HEK293 (cell line): ENCODE results near the gene ANAPC10.

Source experiments
- CTCF ChIA-PET: fragments of 350-600 bp; formaldehyde crosslinking; extraction: SDS; loops from one replicate; lab custom pipeline; 2021; ENCODE audit warnings: antibody characterized with exemption; lab: Yijun Ruan, JAX
- POLR2A ChIA-PET: fragments of 300-600 bp; formaldehyde crosslinking; extraction: SDS; loops from one replicate; lab custom pipeline; 2020; ENCODE audit warnings: antibody characterized with exemption, inconsistent platforms; lab: Yijun Ruan, JAX
- H3K27ac ChIP-seq: fragments of 200-500 bp; sonication (Bioruptor generic); 2 replicates; pipeline ENCODE4 v1.5.1; 2014; ENCODE audit warnings: low read depth, low read length, control low read depth, inconsistent platforms; ENCODE audit errors: extremely low read depth
- H3K36me3 ChIP-seq, 2 experiments: fragments of 200-500 bp in 1 of 2; sonication (Bioruptor generic) in 1 of 2; 1 replicate in 1 of 2; 2 replicates in 1 of 2; pipeline ENCODE4 v1.5.1; 2014 to 2017; ENCODE audit warnings: inconsistent platforms in 2 of 2, low read length in 2 of 2; ENCODE audit not compliant: control insufficient read depth in 2 of 2, insufficient read depth in 1 of 2
- H3K4me1 ChIP-seq: fragments of 200-500 bp; sonication (Bioruptor generic); 2 replicates; pipeline ENCODE4 v1.5.1; 2014; ENCODE audit warnings: mild to moderate bottlenecking, low read length, inconsistent platforms; ENCODE audit not compliant: control insufficient read depth, insufficient read depth
- H3K4me3 ChIP-seq: 2 replicates; pipeline ENCODE4 v1.5.1; 2011; ENCODE audit warnings: low read depth, mild to moderate bottlenecking, control low read depth, low read length, moderate library complexity
- H3K9me3 ChIP-seq: fragments of 200-500 bp; sonication (Bioruptor generic); 2 replicates; pipeline ENCODE4 v1.5.1; 2014; ENCODE audit warnings: low read depth, low read length, inconsistent platforms; ENCODE audit not compliant: control insufficient read depth, insufficient read depth
- GFI1B ChIP-seq: fragments of 450-650 bp; formaldehyde crosslinking; IDR thresholded peaks from 2 replicates; pipeline ENCODE4 v1.5.1; 2016; ENCODE audit warnings: missing biosample characterization, missing genetic modification characterization
- IKZF3 ChIP-seq: fragments of 450-650 bp; IDR thresholded peaks from 2 replicates; pipeline ENCODE4 v1.5.0; 2018; ENCODE audit warnings: missing biosample characterization, mild to moderate bottlenecking, missing genetic modification characterization, moderate library complexity
- MEIS1 ChIP-seq: sonication (generic); formaldehyde crosslinking; IDR thresholded peaks from 2 replicates; pipeline ENCODE4 v1.8.1; 2022; ENCODE audit warnings: missing genetic modification reagents, mild to moderate bottlenecking, borderline replicate concordance
- ZBTB26 ChIP-seq: fragments of 450-650 bp; formaldehyde crosslinking; optimal IDR thresholded peaks from 2 replicates; pipeline ENCODE3; 2016; ENCODE audit warnings: missing biosample characterization, mild to moderate bottlenecking, missing genetic modification characterization
- ZBTB48 ChIP-seq: fragments of 450-650 bp; formaldehyde crosslinking; IDR thresholded peaks from 2 replicates; pipeline ENCODE4 v1.5.1; 2016; ENCODE audit warnings: missing biosample characterization, missing genetic modification characterization
- ZBTB49 ChIP-seq: fragments of 450-650 bp; formaldehyde crosslinking; IDR thresholded peaks from 2 replicates; pipeline ENCODE4 v1.5.1; 2016; ENCODE audit warnings: missing biosample characterization, missing genetic modification characterization, low read depth
- ZBTB8A ChIP-seq: fragments of 450-650 bp; formaldehyde crosslinking; IDR thresholded peaks from 2 replicates; pipeline ENCODE4 v1.5.1; 2016; ENCODE audit warnings: missing biosample characterization, missing genetic modification characterization
- ZNF121 ChIP-seq: fragments of 450-650 bp; formaldehyde crosslinking; IDR thresholded peaks from 2 replicates; pipeline ENCODE4 v1.5.1; 2016; ENCODE audit warnings: missing biosample characterization, missing genetic modification characterization
- ZNF133 ChIP-seq: fragments of 450-650 bp; formaldehyde crosslinking; IDR thresholded peaks from 2 replicates; pipeline ENCODE4 v1.5.1; 2016; ENCODE audit warnings: missing biosample characterization, missing genetic modification characterization
- ZNF157 ChIP-seq: fragments of 450-650 bp; formaldehyde crosslinking; IDR thresholded peaks from 2 replicates; pipeline ENCODE4 v1.5.1; 2016; ENCODE audit warnings: missing biosample characterization, missing genetic modification characterization
- ZNF16 ChIP-seq: fragments of 450-650 bp; formaldehyde crosslinking; IDR thresholded peaks from 2 replicates; pipeline ENCODE4 v1.5.1; 2016; ENCODE audit warnings: low read depth, missing biosample characterization, missing genetic modification characterization
- ZNF26 ChIP-seq: fragments of 450-650 bp; formaldehyde crosslinking; IDR thresholded peaks from 2 replicates; pipeline ENCODE4 v1.5.1; 2016; ENCODE audit warnings: missing biosample characterization, missing genetic modification characterization
- ZNF426 ChIP-seq: fragments of 450-650 bp; formaldehyde crosslinking; IDR thresholded peaks from 2 replicates; pipeline ENCODE4 v1.5.1; 2017; ENCODE audit warnings: missing biosample characterization, missing genetic modification characterization, mild to moderate bottlenecking, inconsistent platforms, moderate library complexity
- ZNF558 ChIP-seq: fragments of 450-650 bp; formaldehyde crosslinking; IDR thresholded peaks from 2 replicates; pipeline ENCODE4 v1.5.1; 2016; ENCODE audit warnings: missing biosample characterization, missing genetic modification characterization
- ZNF624 ChIP-seq: fragments of 450-650 bp; formaldehyde crosslinking; IDR thresholded peaks from 2 replicates; pipeline ENCODE4 v1.5.1; 2017; ENCODE audit warnings: missing biosample characterization, missing genetic modification characterization
- ZNF768 ChIP-seq: fragments of 450-650 bp; formaldehyde crosslinking; IDR thresholded peaks from 2 replicates; pipeline ENCODE4 v1.5.1; 2018; ENCODE audit warnings: missing biosample characterization, mild to moderate bottlenecking, missing genetic modification characterization
- ZNF776 ChIP-seq: fragments of 450-650 bp; formaldehyde crosslinking; IDR thresholded peaks from 2 replicates; pipeline ENCODE4 v1.5.0; 2017; ENCODE audit warnings: missing biosample characterization, missing genetic modification characterization, borderline replicate concordance
- ZSCAN23 ChIP-seq: fragments of 450-650 bp; formaldehyde crosslinking; IDR thresholded peaks from 2 replicates; pipeline ENCODE4 v1.5.1; 2016; ENCODE audit warnings: missing biosample characterization, missing genetic modification characterization
- ZXDB ChIP-seq: fragments of 450-650 bp; formaldehyde crosslinking; IDR thresholded peaks from 2 replicates; pipeline ENCODE4 v1.5.1; 2016; ENCODE audit warnings: missing biosample characterization, missing genetic modification characterization
- TF ChIP-seq, protein P1 (sequence below): fragments of 450-650 bp; formaldehyde crosslinking; IDR thresholded peaks from 2 replicates; pipeline ENCODE4 v1.5.1; 2017; ENCODE audit warnings: missing biosample characterization, missing genetic modification characterization

Gene ANAPC10

DNA sequence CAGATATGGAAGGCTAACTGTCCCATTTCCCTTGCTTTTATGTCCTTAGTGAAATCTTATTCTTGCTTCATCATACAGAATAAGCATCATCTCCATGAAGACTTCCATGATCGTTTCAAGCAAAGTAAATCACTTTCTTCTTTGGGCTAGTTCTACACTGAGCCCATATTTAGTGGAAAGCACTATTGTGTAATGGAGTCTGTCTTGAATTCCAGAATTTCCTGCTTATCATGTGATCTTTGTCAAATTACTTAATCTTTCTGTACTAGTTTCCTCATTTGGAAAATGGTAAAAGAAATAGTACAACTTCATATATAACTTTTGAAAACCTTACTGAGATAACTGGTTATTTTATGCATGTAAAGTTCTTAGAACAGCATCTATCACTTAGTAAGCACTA is 7.6 kb downstream of the ANAPC10 start (continued):
- TF ChIP-seq ZBTB26 (no peak), ZNF558 (no peak), ZNF768 (no peak), MEIS1 (CRISPR knock-in tag) (no peak), ZBTB49 (tag by site-specific recombination) (no peak), ZNF16 (tag by site-specific recombination) (no peak), GFI1B (tag by site-specific recombination) (no peak)

- ChIA-PET POLR2A (no interaction called here), CTCF (no interaction called here)
- no peak overlapping the region for H3K27ac ChIP-seq
- H3K9me3 ChIP-seq, result no peaks in the 10 kb centered on the region
- TF ChIP-seq ZNF157 (tag by site-specific recombination) (no peak), ZNF133 (tag by site-specific recombination) (no peak), ZNF776 (tag by site-specific recombination) (no peak), ZBTB8A (no peak), ZNF624 (tag by site-specific recombination) (no peak), IKZF3 (tag by site-specific recombination) (no peak), ZXDB (tag by site-specific recombination) (no peak), ZNF426 (tag by site-specific recombination) (no peak), ZSCAN23 (tag by site-specific recombination) (no peak), ZNF26 (no peak)
- TF ChIP-seq, protein P1, sequence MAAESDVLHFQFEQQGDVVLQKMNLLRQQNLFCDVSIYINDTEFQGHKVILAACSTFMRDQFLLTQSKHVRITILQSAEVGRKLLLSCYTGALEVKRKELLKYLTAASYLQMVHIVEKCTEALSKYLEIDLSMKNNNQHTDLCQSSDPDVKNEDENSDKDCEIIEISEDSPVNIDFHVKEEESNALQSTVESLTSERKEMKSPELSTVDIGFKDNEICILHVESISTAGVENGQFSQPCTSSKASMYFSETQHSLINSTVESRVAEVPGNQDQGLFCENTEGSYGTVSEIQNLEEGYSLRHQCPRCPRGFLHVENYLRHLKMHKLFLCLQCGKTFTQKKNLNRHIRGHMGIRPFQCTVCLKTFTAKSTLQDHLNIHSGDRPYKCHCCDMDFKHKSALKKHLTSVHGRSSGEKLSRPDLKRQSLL (tag by site-specific recombination), result no peak
- H3K4me3 ChIP-seq, result no peak overlapping the region
- no peaks in the 10 kb centered on the region for H3K4me1 ChIP-seq
- peaks cover 0 to 46% of the 10 kb centered on the region in 2 experiments; a peak in 2 of 3 replicates for H3K36me3 ChIP-seq
Observed at GRCh38 chr4:145083891-145084605, 13.9 kb downstream of the ANAPC10 start.

DNA sequence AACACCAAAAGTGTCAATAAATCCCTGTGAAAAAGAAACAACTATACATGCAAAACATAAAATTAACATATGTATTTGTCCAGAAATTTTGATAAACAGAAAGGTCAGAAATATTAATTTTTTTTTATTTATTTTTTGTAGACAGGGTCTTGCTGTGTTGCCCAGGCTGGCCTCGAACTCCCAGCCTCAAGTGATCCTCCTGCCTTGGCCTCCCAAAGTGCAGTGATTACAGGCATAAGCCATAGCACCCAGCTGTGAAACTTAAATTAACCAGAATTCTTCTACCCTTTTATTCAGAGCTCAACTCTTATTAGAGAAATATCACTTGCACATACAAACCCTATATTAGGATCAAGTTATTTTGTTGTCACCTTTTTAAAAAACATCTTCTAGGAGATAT is 16.2 kb downstream of the ANAPC10 start:
- POLR2A ChIA-PET, result no interaction called here
- TF ChIP-seq ZBTB48 (tag by site-specific recombination) (no peak), ZNF121 (tag by site-specific recombination) (peak; percentile 36; the same call in 1 of the 2 replicates)
- TF ChIP-seq, all 188 proteins: peak for 1
- CTCF ChIA-PET, result no interaction called here
- H3K4me3 ChIP-seq, result no peak overlapping the region
- H3K9me3 ChIP-seq, result no peaks in the 10 kb centered on the region
- peaks cover 0 to 31% of the 10 kb centered on the region in 2 experiments; a peak in 2 of 3 replicates for H3K36me3 ChIP-seq
- no peaks in the 10 kb centered on the region for H3K4me1 ChIP-seq
- H3K27ac ChIP-seq, result no peak overlapping the region
